T-helper 2 cell treated with Interferon-gamma antibody and Interleukin-4, amounts not matched to agents 100 ng/mL and 5 ng/mL, for 36 hours (primary cell): ENCODE results near the gene CCDC50. TPM values are rescaled to one million over a fixed set of nuclear protein-coding genes. Genes with fewer than 3 reads are reported as not detected.

ENCODE experiments used
- intact Hi-C: fragments of 100-400 bp; cut with micrococcal nuclease; formaldehyde crosslinking; loops from one replicate; pipeline ENCODE4 v1.15.1; 2023
- total RNA-seq: library from RNA; stranded (reverse); gene quantifications from 2 replicates; pipeline ENCODE4 v1.2.3, GENCODE V29; 2022

CCDC50 gene
- total RNA-seq, 1 donor from 2014 or later, result 17.7 TPM

- intact Hi-C loops, result no loop called here
Observed at GRCh38 chr3:191316876-191317603, 12.2 kb upstream of the CCDC50 start.

GRCh38 chr3:191320316-191320715 lies 8.9 kb upstream of the CCDC50 start:
- intact Hi-C loops, result no loop called here

GRCh38 chr3:191321019-191321767 lies 8.0 kb upstream of the CCDC50 start:
- intact Hi-C loops, result no loop called here

GRCh38 chr3:191324936-191325335 lies 4.3 kb upstream of the CCDC50 start:
- intact Hi-C loops, result no loop called here

- intact Hi-C loops, result no loop called here
Observed at GRCh38 chr3:191327526-191327925, 1.7 kb upstream of the CCDC50 start.

- intact Hi-C loops, result loop anchor here (2.0 kb wide), 1 partner anchor 38 kb away; no protein-coding TSS in a partner anchor
Observed at GRCh38 chr3:191328383-191328961, 722 bp upstream of the CCDC50 start.

- intact Hi-C loops, result loop anchor here (2.0 kb wide), 1 partner anchor 39 kb away; no protein-coding TSS in a partner anchor
Observed at GRCh38 chr3:191329654-191330529, 698 bp downstream of the CCDC50 start, which contains the start of gene UTS2B. TSS of gene UTS2B (minus strand) at chr3:191330526. CDS start at chr3:191282189, 48,337 bp downstream.

GRCh38 chr3:191330530-191331048 lies 1.4 kb downstream of the CCDC50 start:
- intact Hi-C loops, result no loop called here

- intact Hi-C loops, result no loop called here
Observed at GRCh38 chr3:191331388-191331787, 2.2 kb downstream of the CCDC50 start.

GRCh38 chr3:191333298-191333880 lies 4.2 kb downstream of the CCDC50 start:
- intact Hi-C loops, result no loop called here

- intact Hi-C loops, result no loop called here
Observed at GRCh38 chr3:191334346-191334893, 5.2 kb downstream of the CCDC50 start.

- intact Hi-C loops, result no loop called here
Observed at GRCh38 chr3:191336833-191337232, 7.6 kb downstream of the CCDC50 start.

- intact Hi-C loops, result no loop called here
Observed at GRCh38 chr3:191338177-191338488, 8.9 kb downstream of the CCDC50 start.

GRCh38 chr3:191339316-191339917 lies 10.2 kb downstream of the CCDC50 start:
- intact Hi-C loops, result no loop called here

- intact Hi-C loops, result no loop called here
Observed at GRCh38 chr3:191340351-191340750, 11.2 kb downstream of the CCDC50 start.

GRCh38 chr3:191340966-191341365 lies 11.8 kb downstream of the CCDC50 start:
- intact Hi-C loops, result no loop called here

GRCh38 chr3:191342006-191342405 lies 12.8 kb downstream of the CCDC50 start:
- intact Hi-C loops, result no loop called here

GRCh38 chr3:191342411-191342810 lies 13.2 kb downstream of the CCDC50 start:
- intact Hi-C loops, result no loop called here

GRCh38 chr3:191343115-191343514 lies 13.9 kb downstream of the CCDC50 start:
- intact Hi-C loops, result no loop called here

- intact Hi-C loops, result no loop called here
Observed at GRCh38 chr3:191343913-191344312, 14.7 kb downstream of the CCDC50 start.
